ENCODE measurements around the gene JMJD8. TPM values are rescaled to one million over a fixed set of nuclear protein-coding genes. Genes with fewer than 3 reads are reported as not detected.

The JMJD8 gene
- total RNA-seq, 1 donor from 2014 or later, result 63.3 TPM

GRCh38 chr16:680967-681745 lies 3.0 kb downstream of the JMJD8 start:
- H3K27me3 Mint-ChIP-seq, result no peaks in the 10 kb centered on the region
- peak overlapping the region; percentile 72 for H3K27ac Mint-ChIP-seq
- no peaks in the 10 kb centered on the region for H3K9me3 Mint-ChIP-seq
- DNase-seq (ENCODE audit: extremely low spot score, unreplicated experiment), result no peak
- peaks cover 3% of the 10 kb centered on the region for H3K4me1 Mint-ChIP-seq (ENCODE audit: unreplicated experiment)
- TF ChIP-seq CTCF (conservative IDR thresholded peaks at IDR 0.05), result no peak
- H3K4me3 Mint-ChIP-seq, result peak overlapping the region; percentile 84
- H3K36me3 Mint-ChIP-seq, result peaks cover 4% of the 10 kb centered on the region

- no peak for DNase-seq (ENCODE audit: extremely low spot score, unreplicated experiment)
- peak overlapping the region; percentile 84 for H3K4me3 Mint-ChIP-seq
- H3K27me3 Mint-ChIP-seq, result no peaks in the 10 kb centered on the region
- TF ChIP-seq CTCF (conservative IDR thresholded peaks at IDR 0.05), result no peak
- H3K4me1 Mint-ChIP-seq (ENCODE audit: unreplicated experiment), result peaks cover 3% of the 10 kb centered on the region
- H3K36me3 Mint-ChIP-seq, result peaks cover 4% of the 10 kb centered on the region
- H3K27ac Mint-ChIP-seq, result peak overlapping the region; percentile 72
- no peaks in the 10 kb centered on the region for H3K9me3 Mint-ChIP-seq
Observed at GRCh38 chr16:680625-680945, 3.5 kb downstream of the JMJD8 start.

- peak within 1 kb of the TSS; percentile 89 for H3K4me3 Mint-ChIP-seq
- no peak for TF ChIP-seq CTCF (conservative IDR thresholded peaks at IDR 0.05)
- peak within 1 kb of the TSS; percentile 72 for H3K27ac Mint-ChIP-seq
- peak; percentile 95 for DNase-seq (ENCODE audit: extremely low spot score, unreplicated experiment)
- peaks cover 4% of the 10 kb centered on the region for H3K36me3 Mint-ChIP-seq
- no peaks in the 10 kb centered on the region for H3K9me3 Mint-ChIP-seq
- H3K4me1 Mint-ChIP-seq (ENCODE audit: unreplicated experiment), result peaks cover 3% of the 10 kb centered on the region
- peaks cover 3% of the 10 kb centered on the region for H3K27me3 Mint-ChIP-seq
Observed at GRCh38 chr16:679814-680624, 4.1 kb downstream of the JMJD8 start, which contains the start of gene STUB1. Gene STUB1, plus strand, starts transcription at chr16:680410. Its CDS starts 116 bp downstream, at chr16:680526.

- no peaks in the 10 kb centered on the region for H3K9me3 Mint-ChIP-seq
- H3K4me3 Mint-ChIP-seq, result peak overlapping the region; percentile 84
- peaks cover 4% of the 10 kb centered on the region for H3K36me3 Mint-ChIP-seq
- peaks cover 3% of the 10 kb centered on the region for H3K4me1 Mint-ChIP-seq (ENCODE audit: unreplicated experiment)
- TF ChIP-seq CTCF (conservative IDR thresholded peaks at IDR 0.05), result no peak
- no peak for DNase-seq (ENCODE audit: extremely low spot score, unreplicated experiment)
- H3K27me3 Mint-ChIP-seq, result peaks cover 5% of the 10 kb centered on the region
- H3K27ac Mint-ChIP-seq, result peak overlapping the region; percentile 36
Observed at GRCh38 chr16:678858-679813, 5.0 kb downstream of the JMJD8 start.

GRCh38 chr16:678209-678857 lies 5.8 kb downstream of the JMJD8 start:
- Mint-ChIP-seq H3K4me1 (ENCODE audit: unreplicated experiment) (peaks cover 3% of the 10 kb centered on the region), H3K27me3 (peaks cover 5% of the 10 kb centered on the region), H3K9me3 (no peaks in the 10 kb centered on the region)

More at GRCh38 chr16:678209-678857, 5.8 kb downstream of the JMJD8 start:
- Mint-ChIP-seq H3K36me3 (peaks cover 4% of the 10 kb centered on the region), H3K27ac (no peak overlapping the region), H3K4me3 (no peak overlapping the region)
- no peak for TF ChIP-seq CTCF (conservative IDR thresholded peaks at IDR 0.05)
- no peak for DNase-seq (ENCODE audit: extremely low spot score, unreplicated experiment)
